Neural progenitor cell (in vitro differentiated cells): ENCODE results near the gene CFAP54. TPM values are rescaled to one million over a fixed set of nuclear protein-coding genes. Genes with fewer than 3 reads are reported as not detected.
A peak's percentile ranks its signal among the peaks of the same experiment; 100 is the strongest.

Experiments used
- DNase-seq: peaks from one replicate; pipeline ENCODE4 v3.0.0-alpha.2; 2016; ENCODE audit warnings: low spot score
- H2AFZ ChIP-seq: fragments of 200-600 bp; sonication (generic); replicated peaks from 2 replicates; pipeline ENCODE4 v1.6.1; 2016; ENCODE audit warnings: antibody characterized with exemption
- H3F3A ChIP-seq: fragments of 200-600 bp; sonication (generic); 2 replicates; pipeline ENCODE4 v1.6.1; 2016; ENCODE audit warnings: antibody characterized with exemption, low read depth
- H3K27ac ChIP-seq: fragments of 200-600 bp; sonication (generic); 2 replicates; pipeline ENCODE4 v1.5.1; 2016; ENCODE audit warnings: mild to moderate bottlenecking
- H3K27me3 ChIP-seq: fragments of 200-600 bp; sonication (generic); 2 replicates; pipeline ENCODE4 v1.6.1; 2016; ENCODE audit warnings: mild to moderate bottlenecking, moderate library complexity
- H3K36me3 ChIP-seq: fragments of 200-600 bp; sonication (generic); 2 replicates; pipeline ENCODE4 v1.5.1; 2016
- H3K4me1 ChIP-seq: fragments of 200-600 bp; sonication (generic); 2 replicates; pipeline ENCODE4 v1.6.1; 2016; ENCODE audit warnings: mixed run types
- H3K4me2 ChIP-seq: fragments of 200-600 bp; sonication (generic); 2 replicates; pipeline ENCODE4 v1.6.1; 2016
- H3K4me3 ChIP-seq: fragments of 200-600 bp; sonication (generic); 2 replicates; pipeline ENCODE4 v1.5.1; 2016
- H3K79me2 ChIP-seq: fragments of 200-600 bp; sonication (generic); 2 replicates; pipeline ENCODE4 v1.6.1; 2016; ENCODE audit warnings: low read depth
- H3K9ac ChIP-seq: fragments of 200-600 bp; sonication (generic); 2 replicates; pipeline ENCODE4 v1.6.1; 2016
- H3K9me3 ChIP-seq: fragments of 200-600 bp; sonication (generic); 2 replicates; pipeline ENCODE4 v1.5.1; 2016; ENCODE audit warnings: low read depth
- H4K20me1 ChIP-seq: fragments of 200-600 bp; sonication (generic); 2 replicates; pipeline ENCODE4 v1.6.1; 2016; ENCODE audit warnings: low read depth
- H3K27ac Mint-ChIP-seq: 3 replicates; pipeline ENCODE4 v1.8.0; 2021; ENCODE audit warnings: mixed read lengths
- H3K27me3 Mint-ChIP-seq: 2 replicates; pipeline ENCODE4 v1.8.0; 2022; ENCODE audit warnings: low read depth, mild to moderate bottlenecking, inconsistent platforms, moderate library complexity, mixed read lengths; ENCODE audit not compliant: insufficient read depth
- H3K36me3 Mint-ChIP-seq: 3 replicates; pipeline ENCODE4 v1.8.0; 2021; ENCODE audit warnings: mixed read lengths
- H3K4me1 Mint-ChIP-seq: 3 replicates; pipeline ENCODE4 v1.8.0; 2021; ENCODE audit warnings: mixed read lengths
- H3K4me3 Mint-ChIP-seq: 3 replicates; pipeline ENCODE4 v1.8.0; 2021; ENCODE audit warnings: mild to moderate bottlenecking, moderate library complexity, mixed read lengths
- H3K9me3 Mint-ChIP-seq: 3 replicates; pipeline ENCODE4 v1.8.0; 2020; ENCODE audit warnings: mixed read lengths
- EZH2 ChIP-seq: fragments of 200-600 bp; sonication (generic); IDR thresholded peaks from 2 replicates; pipeline ENCODE4 v1.6.1; 2017; ENCODE audit warnings: antibody characterized with exemption, mild to moderate bottlenecking, moderate library complexity
- EZH2phosphoT487 ChIP-seq: fragments of 200-600 bp; sonication (generic); IDR thresholded peaks from 2 replicates; pipeline ENCODE4 v1.6.1; 2017; ENCODE audit warnings: antibody characterized with exemption
- total RNA-seq: library from RNA; depleted of rRNA; stranded (reverse); fragments of >200 nt; gene quantifications from 2 replicates; pipeline ENCODE4 v1.2.3, GENCODE V29; 2015; ENCODE audit warnings: low replicate concordance
- TF ChIP-seq, protein P1 (sequence below): fragments of 200-600 bp; sonication (generic); IDR thresholded peaks from 2 replicates; pipeline ENCODE4 v1.5.1; 2017; ENCODE audit warnings: antibody characterized with exemption, mild to moderate bottlenecking

Gene CFAP54
- total RNA-seq, 1 donor from 2014 or later: 4.2 TPM

- Mint-ChIP-seq H3K4me3 (no peak overlapping the region), H3K9me3 (no peaks in the 10 kb centered on the region), H3K36me3 (no peaks in the 10 kb centered on the region), H3K27ac (peak overlapping the region; percentile 88), H3K27me3 (no peaks in the 10 kb centered on the region), H3K4me1 (peaks cover 18% of the 10 kb centered on the region)
- H3K27ac ChIP-seq: no peak overlapping the region
- no peak overlapping the region for H3K9ac ChIP-seq
- DNase-seq: peak; percentile 77
- H3K36me3 ChIP-seq: no peaks in the 10 kb centered on the region
- no peaks in the 10 kb centered on the region for H4K20me1 ChIP-seq
- H3F3A ChIP-seq: no peaks in the 10 kb centered on the region
- H3K4me1 ChIP-seq: peaks cover 10% of the 10 kb centered on the region
- H3K79me2 ChIP-seq: no peaks in the 10 kb centered on the region
- no peak overlapping the region for H3K4me3 ChIP-seq
- H2AFZ ChIP-seq: peak overlapping the region; percentile 60
- no peaks in the 10 kb centered on the region for H3K27me3 ChIP-seq
- TF ChIP-seq, protein P1, sequence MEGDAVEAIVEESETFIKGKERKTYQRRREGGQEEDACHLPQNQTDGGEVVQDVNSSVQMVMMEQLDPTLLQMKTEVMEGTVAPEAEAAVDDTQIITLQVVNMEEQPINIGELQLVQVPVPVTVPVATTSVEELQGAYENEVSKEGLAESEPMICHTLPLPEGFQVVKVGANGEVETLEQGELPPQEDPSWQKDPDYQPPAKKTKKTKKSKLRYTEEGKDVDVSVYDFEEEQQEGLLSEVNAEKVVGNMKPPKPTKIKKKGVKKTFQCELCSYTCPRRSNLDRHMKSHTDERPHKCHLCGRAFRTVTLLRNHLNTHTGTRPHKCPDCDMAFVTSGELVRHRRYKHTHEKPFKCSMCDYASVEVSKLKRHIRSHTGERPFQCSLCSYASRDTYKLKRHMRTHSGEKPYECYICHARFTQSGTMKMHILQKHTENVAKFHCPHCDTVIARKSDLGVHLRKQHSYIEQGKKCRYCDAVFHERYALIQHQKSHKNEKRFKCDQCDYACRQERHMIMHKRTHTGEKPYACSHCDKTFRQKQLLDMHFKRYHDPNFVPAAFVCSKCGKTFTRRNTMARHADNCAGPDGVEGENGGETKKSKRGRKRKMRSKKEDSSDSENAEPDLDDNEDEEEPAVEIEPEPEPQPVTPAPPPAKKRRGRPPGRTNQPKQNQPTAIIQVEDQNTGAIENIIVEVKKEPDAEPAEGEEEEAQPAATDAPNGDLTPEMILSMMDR: peak; percentile 85
- no peak for TF ChIP-seq EZH2phosphoT487
- no peaks in the 10 kb centered on the region for H3K9me3 ChIP-seq
- H3K4me2 ChIP-seq: no peak overlapping the region
Measured at GRCh38 chr12:96578526-96579125, 89.2 kb downstream of the CFAP54 start.

- Mint-ChIP-seq H3K9me3 (no peaks in the 10 kb centered on the region), H3K27me3 (peaks cover 2% of the 10 kb centered on the region), H3K4me1 (no peaks in the 10 kb centered on the region), H3K4me3 (no peak overlapping the region), H3K36me3 (peaks cover 2% of the 10 kb centered on the region), H3K27ac (no peak overlapping the region)
- no peak overlapping the region for H2AFZ ChIP-seq
- no peak for DNase-seq
- no peaks in the 10 kb centered on the region for H3F3A ChIP-seq
- H3K27me3 ChIP-seq: no peaks in the 10 kb centered on the region
- H3K9ac ChIP-seq: no peak overlapping the region
- no peaks in the 10 kb centered on the region for H3K4me1 ChIP-seq
- TF ChIP-seq EZH2: no peak
- no peak for TF ChIP-seq EZH2phosphoT487
- TF ChIP-seq, protein P1: no peak
- H3K4me2 ChIP-seq: no peak overlapping the region
- no peaks in the 10 kb centered on the region for H3K36me3 ChIP-seq
- H3K9me3 ChIP-seq: no peaks in the 10 kb centered on the region
- no peaks in the 10 kb centered on the region for H3K79me2 ChIP-seq
- no peaks in the 10 kb centered on the region for H4K20me1 ChIP-seq
- no peak overlapping the region for H3K27ac ChIP-seq
- no peak overlapping the region for H3K4me3 ChIP-seq
Measured at GRCh38 chr12:96585977-96586376, 96.6 kb downstream of the CFAP54 start.

- Mint-ChIP-seq H3K9me3 (peaks cover 2% of the 10 kb centered on the region), H3K4me1 (no peaks in the 10 kb centered on the region), H3K27ac (no peak overlapping the region), H3K36me3 (peaks cover 4% of the 10 kb centered on the region), H3K27me3 (peaks cover 2% of the 10 kb centered on the region), H3K4me3 (no peak overlapping the region)
- H3K27me3 ChIP-seq: no peaks in the 10 kb centered on the region
- H3K4me2 ChIP-seq: no peak overlapping the region
- no peaks in the 10 kb centered on the region for H3F3A ChIP-seq
- no peaks in the 10 kb centered on the region for H3K4me1 ChIP-seq
- no peaks in the 10 kb centered on the region for H4K20me1 ChIP-seq
- H3K36me3 ChIP-seq: no peaks in the 10 kb centered on the region
- H3K4me3 ChIP-seq: no peak overlapping the region
- no peaks in the 10 kb centered on the region for H3K79me2 ChIP-seq
- no peak overlapping the region for H3K27ac ChIP-seq
- H3K9me3 ChIP-seq: no peaks in the 10 kb centered on the region
- TF ChIP-seq, protein P1: no peak
- no peak for TF ChIP-seq EZH2phosphoT487
- no peak for TF ChIP-seq EZH2
- DNase-seq: no peak
- H2AFZ ChIP-seq: no peak overlapping the region
- H3K9ac ChIP-seq: no peak overlapping the region
Measured at GRCh38 chr12:96587691-96588090, 98.3 kb downstream of the CFAP54 start.
